SJCRH30 (cell line): Measurements from ENCODE around the gene SH2D3A. TPM values are rescaled to one million over a fixed set of nuclear protein-coding genes. Genes with fewer than 3 reads are reported as not detected.

Experiments
- DNase-seq, 2 experiments: peaks; one replicate each; pipeline ENCODE4 v3.0.0-alpha.2; 2015 to 2020
- H3K27ac ChIP-seq: fragments of 250-450 bp; sonication (Bioruptor Pico); 2 replicates; pipeline ENCODE4 v1.5.1; 2020; ENCODE audit warnings: mild to moderate bottlenecking, moderate library complexity
- H3K27me3 ChIP-seq: fragments of 250-450 bp; sonication (Bioruptor Pico); 2 replicates; pipeline ENCODE4 v1.5.1; 2020; ENCODE audit warnings: mild to moderate bottlenecking, moderate library complexity
- H3K36me3 ChIP-seq: fragments of 250-450 bp; sonication (Bioruptor Pico); 2 replicates; pipeline ENCODE4 v1.5.1; 2020; ENCODE audit warnings: mild to moderate bottlenecking, moderate library complexity
- H3K4me1 ChIP-seq: fragments of 250-450 bp; sonication (Bioruptor Pico); 2 replicates; pipeline ENCODE4 v1.5.1; 2020; ENCODE audit warnings: mild to moderate bottlenecking, moderate library complexity
- H3K4me3 ChIP-seq: fragments of 250-450 bp; sonication (Bioruptor Pico); 2 replicates; pipeline ENCODE4 v1.5.1; 2020; ENCODE audit warnings: mild to moderate bottlenecking, moderate library complexity
- H3K9me3 ChIP-seq: fragments of 250-450 bp; sonication (Bioruptor Pico); replicated peaks from 2 replicates; pipeline ENCODE4 v1.5.1; 2020; ENCODE audit warnings: mild to moderate bottlenecking, moderate library complexity
- total RNA-seq: library from RNA; depleted of rRNA; stranded (reverse); fragments of >200 nt; shearing (Covaris generic); gene quantifications from 2 replicates; pipeline ENCODE4 v1.2.3, GENCODE V29; 2014

The SH2D3A gene
- total RNA-seq, 1 experiment from 2014 or later = not detected

- H3K9me3 ChIP-seq = no peaks in the 10 kb centered on the region
- no peak overlapping the region for H3K27ac ChIP-seq
- no peaks in the 10 kb centered on the region for H3K4me1 ChIP-seq
- H3K4me3 ChIP-seq = no peak overlapping the region
- no peaks in the 10 kb centered on the region; the same call in 1 of the 2 replicates for H3K27me3 ChIP-seq
- DNase-seq = peak; percentile 32 to 38
- H3K36me3 ChIP-seq = no peaks in the 10 kb centered on the region
Observed at GRCh38 chr19:6730153-6730804, 37.0 kb downstream of the SH2D3A start.

- DNase-seq = no peak
- H3K9me3 ChIP-seq = no peaks in the 10 kb centered on the region
- no peaks in the 10 kb centered on the region for H3K36me3 ChIP-seq
- H3K27me3 ChIP-seq = no peaks in the 10 kb centered on the region; the same call in 1 of the 2 replicates
- H3K27ac ChIP-seq = no peak overlapping the region
- H3K4me1 ChIP-seq = no peaks in the 10 kb centered on the region
- H3K4me3 ChIP-seq = no peak overlapping the region
Observed at GRCh38 chr19:6729573-6730152, 37.6 kb downstream of the SH2D3A start.

- H3K27me3 ChIP-seq = peaks cover 4% of the 10 kb centered on the region; the same call in 1 of the 2 replicates
- no peaks in the 10 kb centered on the region for H3K36me3 ChIP-seq
- no peak overlapping the region for H3K27ac ChIP-seq
- H3K4me3 ChIP-seq = no peak overlapping the region
- no peaks in the 10 kb centered on the region for H3K9me3 ChIP-seq
- no peak for DNase-seq
- no peaks in the 10 kb centered on the region for H3K4me1 ChIP-seq
Observed at GRCh38 chr19:6728346-6728745, 38.9 kb downstream of the SH2D3A start.

GRCh38 chr19:6725513-6726231, 41.6 kb downstream of the SH2D3A start:
- Histone ChIP-seq H3K4me1 (no peaks in the 10 kb centered on the region), H3K4me3 (no peak overlapping the region), H3K36me3 (no peaks in the 10 kb centered on the region), H3K9me3 (no peaks in the 10 kb centered on the region), H3K27ac (no peak overlapping the region), H3K27me3 (peaks cover 8% of the 10 kb centered on the region; the same call in 1 of the 2 replicates)
- DNase-seq = no peak

- Histone ChIP-seq H3K27me3 (peaks cover 8% of the 10 kb centered on the region; the same call in 1 of the 2 replicates), H3K4me1 (no peaks in the 10 kb centered on the region), H3K36me3 (no peaks in the 10 kb centered on the region), H3K27ac (no peak overlapping the region), H3K9me3 (no peaks in the 10 kb centered on the region), H3K4me3 (no peak overlapping the region)
- DNase-seq = no peak
Observed at GRCh38 chr19:6724631-6725492, 42.4 kb downstream of the SH2D3A start.

GRCh38 chr19:6723738-6724137, 43.5 kb downstream of the SH2D3A start:
- Histone ChIP-seq H3K4me1 (no peaks in the 10 kb centered on the region), H3K27ac (no peak overlapping the region), H3K36me3 (no peaks in the 10 kb centered on the region), H3K27me3 (peaks cover 8% of the 10 kb centered on the region; the same call in 1 of the 2 replicates), H3K4me3 (no peak overlapping the region), H3K9me3 (no peaks in the 10 kb centered on the region)
- no peak for DNase-seq

- H3K36me3 ChIP-seq = no peaks in the 10 kb centered on the region
- peaks cover 8% of the 10 kb centered on the region; the same call in 1 of the 2 replicates for H3K27me3 ChIP-seq
- no peaks in the 10 kb centered on the region for H3K9me3 ChIP-seq
- H3K27ac ChIP-seq = no peak overlapping the region
- DNase-seq = no peak
- no peaks in the 10 kb centered on the region for H3K4me1 ChIP-seq
- no peak overlapping the region for H3K4me3 ChIP-seq
Observed at GRCh38 chr19:6723108-6723618, 44.1 kb downstream of the SH2D3A start.

GRCh38 chr19:6721773-6722172, 45.5 kb downstream of the SH2D3A start:
- Histone ChIP-seq H3K27me3 (peaks cover 8% of the 10 kb centered on the region; the same call in 1 of the 2 replicates), H3K4me1 (no peaks in the 10 kb centered on the region), H3K36me3 (no peaks in the 10 kb centered on the region), H3K27ac (no peak overlapping the region), H3K9me3 (no peaks in the 10 kb centered on the region), H3K4me3 (no peak overlapping the region)
- DNase-seq = no peak

- Histone ChIP-seq H3K27ac (no peak overlapping the region), H3K4me3 (no peak overlapping the region), H3K4me1 (no peaks in the 10 kb centered on the region), H3K9me3 (no peaks in the 10 kb centered on the region), H3K27me3 (peaks cover 8% of the 10 kb centered on the region; the same call in 1 of the 2 replicates), H3K36me3 (no peaks in the 10 kb centered on the region)
- DNase-seq = no peak
Observed at GRCh38 chr19:6721138-6721474, 46.1 kb downstream of the SH2D3A start.

GRCh38 chr19:6720369-6721137, 46.7 kb downstream of the SH2D3A start, which contains the start of gene C3:
TSS of gene C3 (minus strand) at chr19:6720650. CDS start at chr19:6720589, 61 bp downstream.
- Histone ChIP-seq H3K4me3 (no peak within 1 kb of the TSS), H3K4me1 (no peaks in the 10 kb centered on the region), H3K9me3 (no peaks in the 10 kb centered on the region), H3K27ac (no peak within 1 kb of the TSS), H3K27me3 (0 out of 2 replicates have a peak, but pooled peaks cover 8% of the 10 kb centered on the region), H3K36me3 (no peaks in the 10 kb centered on the region)
- DNase-seq = no peak

GRCh38 chr19:6719992-6720368, 47.3 kb downstream of the SH2D3A start:
- Histone ChIP-seq H3K9me3 (no peaks in the 10 kb centered on the region), H3K36me3 (no peaks in the 10 kb centered on the region), H3K4me1 (no peaks in the 10 kb centered on the region), H3K4me3 (no peak overlapping the region), H3K27me3 (0 out of 2 replicates have a peak, but pooled peaks cover 8% of the 10 kb centered on the region), H3K27ac (no peak overlapping the region)
- DNase-seq = no peak

GRCh38 chr19:6719540-6719861, 47.7 kb downstream of the SH2D3A start:
- Histone ChIP-seq H3K27ac (no peak overlapping the region), H3K4me3 (no peak overlapping the region), H3K4me1 (no peaks in the 10 kb centered on the region), H3K36me3 (no peaks in the 10 kb centered on the region), H3K9me3 (no peaks in the 10 kb centered on the region), H3K27me3 (0 out of 2 replicates have a peak, but pooled peaks cover 7% of the 10 kb centered on the region)
- DNase-seq = no peak

- no peak overlapping the region for H3K4me3 ChIP-seq
Observed at GRCh38 chr19:6718741-6719539, 48.3 kb downstream of the SH2D3A start.

More at GRCh38 chr19:6718741-6719539, 48.3 kb downstream of the SH2D3A start:
- Histone ChIP-seq H3K27ac (no peak overlapping the region), H3K9me3 (no peaks in the 10 kb centered on the region), H3K4me1 (no peaks in the 10 kb centered on the region), H3K36me3 (no peaks in the 10 kb centered on the region), H3K27me3 (0 out of 2 replicates have a peak, but pooled peaks cover 4% of the 10 kb centered on the region)
- DNase-seq = peak; percentile 29 to 33
